ENCODE measurements around the gene RBFOX2.

RBFOX2 gene

GRCh38 chr22:35854334-35854733, 174.3 kb downstream of the RBFOX2 start:
- FAIRE-seq: no peak

DNA sequence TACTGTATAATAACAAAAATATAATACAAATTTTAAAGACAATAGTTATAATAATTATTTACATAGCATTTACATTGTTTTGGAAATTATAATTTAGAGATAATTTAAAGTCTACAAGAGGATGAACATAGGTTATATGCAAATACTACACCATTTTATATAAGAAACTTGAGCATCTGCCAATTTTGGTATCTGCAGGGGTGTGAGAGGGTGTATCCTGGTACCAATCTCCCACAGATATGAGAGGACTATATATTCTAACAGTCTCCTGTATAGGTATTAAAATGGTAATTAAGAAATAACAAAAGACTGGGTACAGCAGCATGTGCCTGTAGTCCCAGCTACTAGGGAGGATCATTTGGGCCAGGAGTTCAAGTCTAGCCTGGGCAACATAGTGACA, 176.5 kb downstream of the RBFOX2 start:
- FAIRE-seq: peak; percentile 76

DNA sequence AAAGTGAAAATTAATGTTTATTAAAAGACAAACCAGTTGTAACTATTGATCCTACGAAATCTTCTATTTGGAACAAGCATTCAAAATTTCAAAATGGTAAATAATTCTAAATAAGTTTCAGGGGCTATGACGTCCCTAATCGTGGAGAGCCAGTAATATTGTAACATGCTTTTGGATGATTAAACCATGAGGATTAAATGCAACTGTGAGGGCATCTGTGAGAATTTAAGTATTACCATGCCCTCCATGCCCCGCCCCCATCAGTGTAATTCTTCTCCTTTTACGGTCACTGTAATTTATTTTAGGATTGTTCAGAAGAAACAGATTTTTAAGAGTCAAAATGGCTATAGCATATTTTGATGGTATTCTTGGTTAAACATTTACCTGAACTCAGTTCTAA, 177.8 kb downstream of the RBFOX2 start:
- FAIRE-seq: no peak

GRCh38 chr22:35846804-35847203, 181.8 kb downstream of the RBFOX2 start:
- no peak for FAIRE-seq

DNA sequence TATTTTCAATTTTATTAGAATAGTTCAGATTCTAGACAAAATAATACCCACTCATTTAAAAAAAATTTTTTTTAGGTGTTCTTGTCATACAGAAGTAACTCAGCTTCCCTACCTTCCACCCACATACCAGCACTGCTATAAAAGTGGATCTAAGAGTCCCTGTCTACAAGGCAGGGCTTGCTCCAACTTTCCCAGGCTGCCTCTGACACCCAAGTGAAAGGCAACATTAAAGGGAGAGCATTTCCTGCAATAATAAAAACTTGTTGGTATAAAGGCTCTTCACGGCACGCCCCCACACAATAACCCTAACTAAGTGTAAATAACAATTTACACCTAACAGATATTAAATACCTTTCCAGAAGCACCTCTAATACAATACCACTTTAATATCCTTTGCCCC, 183.7 kb downstream of the RBFOX2 start:
- no peak for FAIRE-seq

DNA sequence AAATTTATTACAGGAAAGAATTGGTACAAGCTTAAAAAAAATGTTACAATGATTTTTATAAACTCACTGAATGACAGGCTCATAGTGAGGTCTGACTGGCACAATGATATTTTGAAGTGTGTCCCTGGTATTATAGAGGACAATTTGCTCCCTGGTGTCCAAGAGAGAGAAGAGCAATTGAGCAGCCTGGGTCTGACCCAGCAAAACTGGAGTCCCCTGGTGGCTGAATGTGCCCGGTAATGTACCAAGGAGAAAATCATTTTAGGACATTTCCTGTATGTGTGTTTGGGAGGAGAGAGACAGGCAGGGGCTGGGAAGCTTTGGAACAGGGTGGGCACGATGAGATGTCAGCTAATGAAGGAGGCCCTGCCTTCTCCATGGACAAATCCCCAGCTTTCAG, 185.7 kb downstream of the RBFOX2 start:
- peak; percentile 59 for FAIRE-seq

DNA sequence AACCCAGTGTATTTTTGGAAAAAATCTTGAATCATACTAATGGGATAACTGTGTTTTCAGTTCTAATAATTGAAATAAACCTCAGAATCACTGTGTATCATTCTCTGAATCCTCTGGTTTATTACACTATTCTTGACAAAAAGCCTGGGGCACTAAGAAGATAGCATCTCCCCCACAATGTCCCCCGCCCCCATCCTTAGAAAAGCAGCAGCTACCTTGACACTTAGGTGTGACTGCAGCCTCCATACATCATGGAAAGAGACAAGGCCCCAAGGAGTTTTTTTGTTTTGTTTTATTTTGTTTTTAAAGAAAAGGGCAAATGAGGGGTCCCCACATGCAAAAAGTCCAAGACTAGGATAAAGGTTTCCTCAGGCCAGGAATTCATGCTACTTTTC, 186.1 kb downstream of the RBFOX2 start:
- FAIRE-seq: no peak

GRCh38 chr22:35841907-35842518, 186.6 kb downstream of the RBFOX2 start:
- FAIRE-seq: no peak

- peak; percentile 96 for FAIRE-seq
These were observed 188.3 kb downstream of the RBFOX2 start for GRCh38 chr22:35840302-35840739.

DNA sequence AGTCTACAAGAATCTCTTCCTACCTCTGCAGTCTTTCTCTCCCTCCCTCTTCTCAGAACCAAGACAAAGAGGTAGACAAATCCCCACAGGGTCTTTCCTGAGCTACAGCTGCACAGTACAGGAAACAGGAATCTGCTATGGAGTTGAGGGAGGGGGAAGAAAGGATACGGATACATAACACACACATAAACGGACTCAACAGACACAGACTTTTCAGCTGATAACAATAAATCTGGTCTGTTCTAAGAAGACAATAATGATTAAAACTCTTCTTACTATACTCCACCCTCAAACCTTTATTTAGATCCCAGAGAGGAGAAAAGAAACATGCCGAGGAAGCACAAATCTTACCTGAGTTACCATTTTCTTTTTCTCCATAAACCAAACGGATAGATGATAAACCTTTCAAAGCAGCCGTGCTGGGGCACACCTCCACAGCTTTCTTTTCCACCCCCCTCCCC, 188.8 kb downstream of the RBFOX2 start:
- no peak for FAIRE-seq

- peak; percentile 88 for FAIRE-seq
These were observed 189.6 kb downstream of the RBFOX2 start for GRCh38 chr22:35838855-35839576.

DNA sequence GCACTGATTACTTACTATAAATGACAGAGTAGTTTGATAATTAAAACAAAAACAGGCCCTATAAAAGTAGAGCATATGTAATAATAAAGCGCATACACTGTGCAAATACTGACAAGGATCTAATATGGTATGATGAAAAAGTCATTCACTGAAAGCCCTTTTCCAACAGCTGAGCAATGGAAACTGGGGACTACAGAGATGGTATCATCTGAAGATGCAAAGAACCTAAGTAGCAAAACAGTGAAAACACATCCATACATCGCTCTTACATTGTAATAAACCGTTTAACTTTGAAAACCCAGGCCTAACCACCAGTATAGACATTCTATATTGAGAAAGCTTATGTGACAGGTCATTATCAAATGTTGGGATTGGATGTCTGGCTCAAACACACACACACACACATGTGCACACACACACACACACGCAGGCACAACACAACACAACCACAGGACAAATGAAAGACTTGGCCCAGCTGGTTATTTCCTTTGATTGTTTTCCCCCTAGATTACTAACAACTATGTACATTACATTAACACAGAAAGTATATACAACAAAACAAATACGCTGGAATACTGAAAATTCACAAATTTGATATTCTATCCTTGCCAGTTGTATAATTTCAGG, 191.4 kb downstream of the RBFOX2 start:
- FAIRE-seq: no peak

DNA sequence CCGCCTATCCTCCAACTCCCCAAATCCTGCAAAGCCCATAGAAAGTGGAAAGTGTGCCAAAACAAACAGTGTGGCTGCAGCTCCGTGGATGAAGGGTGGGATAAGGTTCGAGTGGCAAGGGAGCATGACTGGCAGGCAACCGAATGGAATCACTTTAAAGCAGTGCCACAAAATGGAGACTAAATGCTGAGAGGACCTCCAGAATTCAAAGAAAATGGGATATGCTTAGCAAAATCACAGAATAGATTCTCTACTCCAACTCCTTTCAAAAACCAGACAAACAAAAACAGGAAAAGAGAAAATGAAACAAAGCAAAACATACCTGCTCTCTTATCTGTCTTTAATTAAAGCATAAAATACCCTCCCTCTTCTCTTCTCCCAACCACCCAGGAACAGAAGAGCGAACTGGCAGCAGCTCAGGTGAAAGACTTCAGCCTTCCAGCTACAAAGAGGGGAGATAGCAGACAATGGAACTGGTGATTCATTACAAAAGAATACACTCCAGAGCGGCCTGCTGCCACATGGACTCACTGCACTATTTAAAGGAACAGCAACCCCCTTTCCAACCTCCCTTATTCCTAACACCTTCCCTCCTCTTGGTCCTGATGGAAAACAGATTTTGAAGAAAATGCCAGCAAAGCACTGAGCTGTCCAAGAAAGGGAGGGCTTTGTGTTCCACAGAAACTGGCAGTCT, 192.5 kb downstream of the RBFOX2 start:
- peak; percentile 97 for FAIRE-seq

DNA sequence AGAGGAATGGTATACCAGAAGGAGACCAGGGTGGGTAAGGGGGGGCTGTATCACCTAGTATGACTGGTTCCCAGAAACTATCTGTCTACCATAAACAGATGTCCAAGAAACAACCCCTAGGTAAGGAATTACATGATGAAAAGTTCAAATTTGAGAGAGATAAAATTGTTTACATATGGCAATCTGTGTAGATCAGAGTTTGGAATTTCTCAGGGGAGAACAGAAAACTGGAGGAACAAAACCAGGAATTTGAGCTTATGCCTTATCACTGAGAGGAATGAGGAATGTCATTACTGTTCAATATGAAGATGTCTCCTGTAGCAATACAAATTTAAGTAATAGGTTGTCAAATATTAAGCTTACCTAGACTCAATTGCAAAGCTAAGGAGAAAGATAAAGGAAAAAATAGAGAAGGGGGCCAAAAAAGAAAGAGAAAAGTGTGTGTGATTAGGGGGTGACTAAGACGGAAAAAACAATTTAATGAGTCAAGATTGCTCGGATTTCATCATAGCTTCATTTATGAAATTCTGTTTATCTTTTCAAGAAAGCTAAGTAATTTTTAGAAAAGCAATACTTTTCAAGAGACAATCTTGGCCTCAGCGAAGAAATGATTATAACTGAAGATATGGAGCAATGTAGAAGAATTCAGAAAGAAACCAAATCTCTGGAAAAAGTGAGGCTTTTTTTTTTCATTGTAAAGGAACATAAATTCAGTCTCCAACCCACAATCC, 193.2 kb downstream of the RBFOX2 start:
- no peak for FAIRE-seq

GRCh38 chr22:35834061-35834460, 194.6 kb downstream of the RBFOX2 start:
- FAIRE-seq: no peak

GRCh38 chr22:35830305-35830704, 198.3 kb downstream of the RBFOX2 start:
- no peak for FAIRE-seq

DNA sequence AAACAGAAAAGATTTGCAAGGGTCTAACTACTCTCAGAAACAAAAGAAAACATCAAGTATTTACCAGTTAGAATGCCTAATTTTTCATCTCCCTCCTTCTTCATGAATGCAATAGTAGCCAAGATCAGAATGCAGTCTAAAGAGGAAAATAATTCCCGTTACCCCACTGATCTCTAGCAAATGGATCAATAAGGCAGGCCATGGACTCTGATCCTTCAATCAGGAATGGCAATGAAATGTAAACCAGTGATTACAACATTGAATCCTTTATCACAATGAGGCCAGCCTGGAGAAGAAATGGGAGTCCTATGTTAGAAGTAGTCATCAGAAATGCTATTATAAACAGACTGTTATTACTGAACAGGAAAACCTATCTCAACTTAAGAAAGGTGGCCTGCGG, 204.4 kb downstream of the RBFOX2 start:
- FAIRE-seq: no peak

GRCh38 chr22:35821654-35822053, 207.0 kb downstream of the RBFOX2 start:
- no peak for FAIRE-seq

DNA sequence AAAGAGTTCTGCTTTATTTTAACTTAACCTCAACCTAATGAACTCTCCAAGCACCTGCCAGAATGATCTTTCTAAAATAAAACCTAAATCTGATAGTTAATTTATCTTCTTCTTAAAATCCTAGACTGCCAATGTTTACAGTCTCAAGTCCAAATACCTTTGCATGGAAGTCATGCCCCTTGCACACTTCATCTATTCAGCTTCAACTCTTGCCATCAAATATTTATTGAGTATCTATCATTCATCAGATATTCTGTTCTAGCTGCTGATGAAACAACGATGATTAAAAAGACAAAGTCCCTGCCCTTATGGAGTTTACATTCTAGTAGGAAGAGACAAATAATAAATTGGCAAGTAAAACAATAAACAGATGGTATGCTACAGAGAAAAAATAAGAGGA, 209.2 kb downstream of the RBFOX2 start:
- no peak for FAIRE-seq

DNA sequence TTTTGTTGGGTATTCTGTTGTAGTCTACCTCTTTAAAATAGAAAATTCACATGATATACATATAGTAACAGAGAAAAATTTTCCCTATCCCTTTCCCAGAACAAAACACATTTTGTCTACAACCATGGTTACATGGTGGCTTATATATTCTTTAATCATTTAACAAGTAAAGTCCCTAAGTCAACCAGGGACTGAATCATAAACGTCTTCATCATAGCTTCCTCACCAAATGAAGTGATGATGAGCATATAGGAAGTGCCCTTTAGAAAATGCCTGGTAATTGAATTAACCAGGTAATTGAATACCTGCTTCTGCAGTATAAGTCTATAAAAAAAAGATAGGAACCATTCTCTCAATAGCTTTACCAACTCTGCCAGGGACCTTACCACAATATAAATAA, 209.7 kb downstream of the RBFOX2 start:
- no peak for FAIRE-seq

DNA sequence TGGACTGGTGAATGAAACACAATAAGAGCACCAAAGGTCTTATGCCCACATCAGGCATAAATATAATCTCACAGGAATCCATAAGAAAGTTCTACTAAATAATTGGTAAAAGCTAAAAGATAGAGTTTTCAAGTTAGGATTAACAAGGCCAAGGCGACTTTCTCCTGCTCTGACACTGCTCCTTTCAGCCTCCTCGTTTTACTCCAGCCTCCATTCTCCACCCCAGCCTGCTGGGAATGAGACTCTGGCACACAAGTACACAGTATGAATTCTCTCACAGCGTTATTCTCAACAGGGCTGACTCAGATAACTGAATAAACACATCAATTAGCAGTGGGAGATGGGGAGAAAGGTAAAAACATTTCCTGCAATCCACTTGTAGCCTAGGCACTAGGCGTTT, 216.0 kb downstream of the RBFOX2 start:
- no peak for FAIRE-seq

DNA sequence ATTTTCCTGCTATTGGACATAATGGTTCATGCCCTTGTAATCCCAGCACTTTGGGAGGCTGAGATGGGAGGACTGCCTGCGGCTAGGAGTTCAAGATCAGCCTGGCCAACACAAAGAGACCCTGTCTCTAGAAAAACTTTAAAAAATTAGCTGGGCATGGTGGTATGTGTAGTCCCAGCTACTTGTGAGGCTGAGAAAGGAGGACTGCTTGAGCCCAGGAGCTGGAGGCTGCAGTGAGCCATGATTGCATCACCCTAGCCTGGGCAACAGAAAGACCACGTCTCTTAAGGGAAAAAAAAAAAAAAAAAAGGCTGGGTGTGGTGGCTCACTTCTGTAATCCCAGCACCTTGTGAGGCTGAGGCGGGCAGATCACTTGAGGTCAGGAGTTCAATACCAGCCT, 217.0 kb downstream of the RBFOX2 start:
- FAIRE-seq: no peak

DNA sequence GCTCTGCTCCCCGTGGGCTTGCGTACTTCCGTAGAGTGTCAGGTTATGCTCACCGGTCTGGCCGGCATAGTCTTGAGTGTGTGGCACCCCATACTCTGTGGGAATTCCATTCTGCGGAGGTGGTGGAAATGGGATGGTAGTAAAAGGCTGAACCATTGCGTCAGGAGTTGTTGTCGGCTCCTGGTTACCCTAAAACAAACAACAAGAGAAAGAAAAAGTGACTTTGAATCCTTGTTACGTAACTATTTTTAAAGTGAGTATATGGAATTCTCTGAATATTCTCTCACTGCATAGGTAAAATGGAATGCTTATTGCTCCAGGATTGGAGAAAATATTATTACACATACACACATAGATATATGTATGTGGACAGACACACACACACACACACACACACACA, 218.8 kb downstream of the RBFOX2 start:
- no peak for FAIRE-seq

All from G401.6 (cell line).